PC-9 (cell line): ENCODE data around the gene ARHGAP45. TPM values are rescaled to one million over a fixed set of nuclear protein-coding genes. Genes with fewer than 3 reads are reported as not detected.
A peak's percentile ranks its signal among the peaks of the same experiment; 100 is the strongest.

Experiments
- Bru-seq: library from RNA; stranded (reverse); fragments of 400-500 nt; gene quantifications from one replicate; lab custom pipeline; 2021; lab: Mats Ljungman, UMichigan
- BruChase-seq, 2 experiments: library from RNA; stranded (reverse); fragments of 400-500 nt; gene quantifications; one replicate each; lab custom pipeline; 2021; lab: Mats Ljungman, UMichigan
- BruUV-seq: library from RNA; stranded (reverse); fragments of 400-500 nt; replicated peaks from 2 replicates; lab custom pipeline; 2021; lab: Mats Ljungman, UMichigan
- CTCF ChIA-PET: fragments of 300-600 bp; sonication (Branson Sonifier 250); formaldehyde crosslinking; loops from one replicate; lab custom pipeline; 2022; ENCODE audit warnings: antibody characterized with exemption; lab: Charles Lee
- POLR2A ChIA-PET: fragments of 300-600 bp; sonication (Branson Sonifier 250); formaldehyde crosslinking; loops from one replicate; lab custom pipeline; 2022; ENCODE audit warnings: antibody characterized with exemption; ENCODE audit not compliant: unreplicated experiment; lab: Charles Lee
- DNase-seq, 2 experiments: peaks; one replicate each; pipeline versions ENCODE4 v3.0.0 to v3.0.0-alpha.2; 2015 to 2022; ENCODE audit warnings: mixed read lengths in 1 of 2
- H2AFZ ChIP-seq: fragments of 200-600 bp; sonication (generic); 2 replicates; pipeline ENCODE4 v1.8.1; 2017; ENCODE audit warnings: antibody characterized with exemption
- H3F3A ChIP-seq: fragments of 200-600 bp; sonication (generic); 2 replicates; pipeline ENCODE4 v1.8.1; 2017; ENCODE audit warnings: antibody characterized with exemption, mild to moderate bottlenecking, low read depth; ENCODE audit not compliant: insufficient read depth
- H3K27ac ChIP-seq: fragments of 200-600 bp; sonication (generic); 2 replicates; pipeline ENCODE4 v1.6.1; 2016; ENCODE audit warnings: mixed run types
- H3K27me3 ChIP-seq: fragments of 200-600 bp; sonication (generic); 2 replicates; pipeline ENCODE4 v1.6.1; 2016; ENCODE audit warnings: low read depth, mixed run types; ENCODE audit not compliant: insufficient read depth
- H3K36me3 ChIP-seq: fragments of 200-600 bp; sonication (generic); 2 replicates; pipeline ENCODE4 v1.6.1; 2016; ENCODE audit warnings: low read depth, mixed run types
- H3K4me1 ChIP-seq: fragments of 200-600 bp; sonication (generic); replicated peaks from 2 replicates; pipeline ENCODE4 v1.6.1; 2016; ENCODE audit warnings: mixed run types; ENCODE audit not compliant: insufficient read depth
- H3K4me2 ChIP-seq: fragments of 200-600 bp; sonication (generic); 2 replicates; pipeline ENCODE4 v1.6.1; 2017; ENCODE audit warnings: mixed run types
- H3K4me3 ChIP-seq: fragments of 200-600 bp; sonication (generic); 2 replicates; pipeline ENCODE4 v1.6.1; 2016; ENCODE audit warnings: mixed run types
- H3K79me2 ChIP-seq: fragments of 200-600 bp; sonication (generic); 2 replicates; pipeline ENCODE4 v1.6.1; 2017; ENCODE audit warnings: low read depth, mixed run types
- H3K9me2 ChIP-seq: fragments of 200-600 bp; sonication (generic); 2 replicates; pipeline ENCODE4 v1.8.1; 2017; ENCODE audit warnings: mild to moderate bottlenecking; ENCODE audit not compliant: insufficient read depth
- H3K9me3 ChIP-seq: fragments of 200-600 bp; sonication (generic); 2 replicates; pipeline ENCODE4 v1.8.1; 2016; ENCODE audit warnings: low read depth; ENCODE audit not compliant: insufficient read depth
- H4K20me1 ChIP-seq: fragments of 200-600 bp; sonication (generic); 2 replicates; pipeline ENCODE4 v1.8.1; 2017; ENCODE audit not compliant: insufficient read depth
- EZH2 ChIP-seq: fragments of 200-600 bp; sonication (generic); IDR thresholded peaks from 2 replicates; pipeline ENCODE4 v1.8.0; 2017; ENCODE audit warnings: antibody characterized with exemption, low read depth
- intact Hi-C: fragments of 100-400 bp; cut with micrococcal nuclease; formaldehyde crosslinking; loops from one replicate; pipeline ENCODE4 v1.10.0; 2022; ENCODE audit not compliant: unreplicated experiment
- long read RNA-seq: library from polyadenylated mRNA; stranded (forward); transcript quantifications from one replicate; pipeline ENCODE4 v2.0.0, GENCODE V29; 2022
- total RNA-seq: library from RNA; stranded (reverse); gene quantifications from 2 replicates; pipeline ENCODE4 v1.2.3, GENCODE V29; 2021
- TF ChIP-seq, protein P1 (sequence below): fragments of 200-600 bp; sonication (generic); conservative IDR thresholded peaks from 2 replicates; pipeline ENCODE4 v1.6.1; 2017; ENCODE audit warnings: mixed run types, antibody characterized with exemption, mild to moderate bottlenecking, moderate library complexity

Gene ARHGAP45, protein sequence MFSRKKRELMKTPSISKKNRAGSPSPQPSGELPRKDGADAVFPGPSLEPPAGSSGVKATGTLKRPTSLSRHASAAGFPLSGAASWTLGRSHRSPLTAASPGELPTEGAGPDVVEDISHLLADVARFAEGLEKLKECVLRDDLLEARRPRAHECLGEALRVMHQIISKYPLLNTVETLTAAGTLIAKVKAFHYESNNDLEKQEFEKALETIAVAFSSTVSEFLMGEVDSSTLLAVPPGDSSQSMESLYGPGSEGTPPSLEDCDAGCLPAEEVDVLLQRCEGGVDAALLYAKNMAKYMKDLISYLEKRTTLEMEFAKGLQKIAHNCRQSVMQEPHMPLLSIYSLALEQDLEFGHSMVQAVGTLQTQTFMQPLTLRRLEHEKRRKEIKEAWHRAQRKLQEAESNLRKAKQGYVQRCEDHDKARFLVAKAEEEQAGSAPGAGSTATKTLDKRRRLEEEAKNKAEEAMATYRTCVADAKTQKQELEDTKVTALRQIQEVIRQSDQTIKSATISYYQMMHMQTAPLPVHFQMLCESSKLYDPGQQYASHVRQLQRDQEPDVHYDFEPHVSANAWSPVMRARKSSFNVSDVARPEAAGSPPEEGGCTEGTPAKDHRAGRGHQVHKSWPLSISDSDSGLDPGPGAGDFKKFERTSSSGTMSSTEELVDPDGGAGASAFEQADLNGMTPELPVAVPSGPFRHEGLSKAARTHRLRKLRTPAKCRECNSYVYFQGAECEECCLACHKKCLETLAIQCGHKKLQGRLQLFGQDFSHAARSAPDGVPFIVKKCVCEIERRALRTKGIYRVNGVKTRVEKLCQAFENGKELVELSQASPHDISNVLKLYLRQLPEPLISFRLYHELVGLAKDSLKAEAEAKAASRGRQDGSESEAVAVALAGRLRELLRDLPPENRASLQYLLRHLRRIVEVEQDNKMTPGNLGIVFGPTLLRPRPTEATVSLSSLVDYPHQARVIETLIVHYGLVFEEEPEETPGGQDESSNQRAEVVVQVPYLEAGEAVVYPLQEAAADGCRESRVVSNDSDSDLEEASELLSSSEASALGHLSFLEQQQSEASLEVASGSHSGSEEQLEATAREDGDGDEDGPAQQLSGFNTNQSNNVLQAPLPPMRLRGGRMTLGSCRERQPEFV
- 20.2 and 20.6 TPM in 2 replicates for total RNA-seq
- Bru-seq, nascent RNA = percentile 36 among the genes with signal in this experiment
- percentile 49 among the genes with signal in this experiment for BruChase-seq, experiment 1, labeled RNA remaining after a 2-hour chase
- percentile 55 among the genes with signal in this experiment for BruChase-seq, experiment 2, labeled RNA remaining after a 6-hour chase
- long read RNA-seq, full-length matches to known transcripts = 5 of 13 reads
- long read RNA-seq, partial matches to known transcripts = 4 of 13 reads
- long read RNA-seq, other reads (novel, unspliced or antisense) = 4 of 13 reads

DNA sequence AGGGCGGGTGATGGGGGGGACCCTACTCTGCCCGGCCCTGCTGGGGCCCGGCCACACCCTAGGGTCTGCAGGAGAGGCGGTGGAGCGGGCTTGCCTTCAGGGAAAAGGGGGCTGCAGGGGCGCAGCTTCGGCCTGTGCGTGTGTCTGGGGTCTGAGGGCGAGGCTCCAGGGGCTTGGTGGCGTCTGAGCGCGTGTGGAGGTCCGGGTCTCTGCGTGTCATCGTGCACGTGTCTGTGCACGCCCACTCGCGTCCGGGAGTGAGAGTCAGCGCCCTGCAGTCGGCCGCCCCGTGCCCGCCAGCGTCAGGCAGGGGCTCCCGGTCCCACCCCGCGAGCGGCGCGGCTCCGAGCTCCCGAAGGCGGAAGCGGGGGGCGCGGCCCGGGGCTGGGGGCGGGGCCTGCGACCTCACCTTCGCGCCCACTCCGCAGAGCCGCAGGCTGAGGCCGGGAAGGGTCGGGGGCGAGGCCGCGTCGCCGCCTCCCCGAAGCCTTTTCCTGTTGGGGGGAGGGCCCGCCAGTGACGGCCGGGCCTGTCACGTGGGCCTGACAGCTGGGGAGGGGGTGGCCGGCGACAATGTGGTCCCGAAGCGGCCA is at the start of gene ARHGAP45:
ARHGAP45 (plus strand) TSS at position 420 of the 593 bp plus-strand sequence. CDS start 239 bp downstream, outside the sequence.
- no peaks in the 10 kb centered on the region for H3K9me2 ChIP-seq
- H3K4me2 ChIP-seq = peak within 1 kb of the TSS; percentile 97
- H3K27ac ChIP-seq = peak within 1 kb of the TSS; percentile 57
- H3F3A ChIP-seq = peaks cover 32% of the 10 kb centered on the region
- no peaks in the 10 kb centered on the region for H3K9me3 ChIP-seq
- DNase-seq = peak in 1 of 2 experiments; percentile 36
- ChIA-PET CTCF (no interaction called here), POLR2A (interaction anchor here (0.7 kb wide), 2 partner anchors 50 to 105 kb away, joined by 3 read pairs; no protein-coding TSS in a partner anchor)
- TF ChIP-seq EZH2 = no peak
- TF ChIP-seq, protein P1, sequence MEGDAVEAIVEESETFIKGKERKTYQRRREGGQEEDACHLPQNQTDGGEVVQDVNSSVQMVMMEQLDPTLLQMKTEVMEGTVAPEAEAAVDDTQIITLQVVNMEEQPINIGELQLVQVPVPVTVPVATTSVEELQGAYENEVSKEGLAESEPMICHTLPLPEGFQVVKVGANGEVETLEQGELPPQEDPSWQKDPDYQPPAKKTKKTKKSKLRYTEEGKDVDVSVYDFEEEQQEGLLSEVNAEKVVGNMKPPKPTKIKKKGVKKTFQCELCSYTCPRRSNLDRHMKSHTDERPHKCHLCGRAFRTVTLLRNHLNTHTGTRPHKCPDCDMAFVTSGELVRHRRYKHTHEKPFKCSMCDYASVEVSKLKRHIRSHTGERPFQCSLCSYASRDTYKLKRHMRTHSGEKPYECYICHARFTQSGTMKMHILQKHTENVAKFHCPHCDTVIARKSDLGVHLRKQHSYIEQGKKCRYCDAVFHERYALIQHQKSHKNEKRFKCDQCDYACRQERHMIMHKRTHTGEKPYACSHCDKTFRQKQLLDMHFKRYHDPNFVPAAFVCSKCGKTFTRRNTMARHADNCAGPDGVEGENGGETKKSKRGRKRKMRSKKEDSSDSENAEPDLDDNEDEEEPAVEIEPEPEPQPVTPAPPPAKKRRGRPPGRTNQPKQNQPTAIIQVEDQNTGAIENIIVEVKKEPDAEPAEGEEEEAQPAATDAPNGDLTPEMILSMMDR = no peak
- no peaks in the 10 kb centered on the region for H3K79me2 ChIP-seq
- H3K36me3 ChIP-seq = no peaks in the 10 kb centered on the region
- BruUV-seq = no TSS peak
- H3K27me3 ChIP-seq = no peaks in the 10 kb centered on the region
- intact Hi-C loops = loop anchor here (5.0 kb wide), 1 partner anchor 35 kb away; the partner anchor contains the start of gene GPX4
- H3K4me3 ChIP-seq = peak within 1 kb of the TSS; percentile 71
- no peaks in the 10 kb centered on the region for H4K20me1 ChIP-seq
- H3K4me1 ChIP-seq = peaks cover 19% of the 10 kb centered on the region
- peak within 1 kb of the TSS; percentile 79 for H2AFZ ChIP-seq

DNA sequence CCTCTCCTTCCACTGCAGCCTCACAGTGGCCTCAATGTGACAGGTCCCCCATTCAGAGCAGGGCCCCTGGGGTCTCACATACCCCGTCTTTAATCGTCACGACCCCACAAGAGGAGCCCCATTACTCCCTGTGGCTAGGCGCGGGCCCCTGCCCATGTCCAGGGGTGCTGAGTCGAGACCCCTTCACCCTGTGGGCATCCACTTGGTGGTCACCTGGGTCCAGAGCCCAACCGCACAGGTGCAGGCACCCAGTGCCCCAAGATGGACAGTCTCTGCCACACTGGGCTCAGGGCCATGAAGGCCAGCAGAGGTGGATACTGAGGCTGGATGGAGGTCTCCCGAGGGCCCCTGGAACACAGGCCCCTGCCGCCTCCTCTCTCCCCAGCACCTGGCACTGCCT is 49.1 kb upstream of the ARHGAP45 start:
- TF ChIP-seq EZH2 = no peak
- TF ChIP-seq, protein P1 = no peak
- no peaks in the 10 kb centered on the region for H3K9me3 ChIP-seq
- no peaks in the 10 kb centered on the region for H3K27me3 ChIP-seq
- ChIA-PET POLR2A (interaction anchor here (0.6 to 1.0 kb wide), 3 partner anchors 8 to 252 kb away, joined by 3 to 17 read pairs (median 8); partner anchors contain the start of genes CIRBP and CNN2), CTCF (no interaction called here)
- H3K27ac ChIP-seq = 0 out of 2 replicates have a peak overlapping the region, but pooled peaks have one; percentile 46
- H3K9me2 ChIP-seq = no peaks in the 10 kb centered on the region
- no peak overlapping the region for H2AFZ ChIP-seq
- no TSS peak for BruUV-seq
- peaks cover 37% of the 10 kb centered on the region for H3K4me1 ChIP-seq
- no peak overlapping the region; the same call in 1 of the 2 replicates for H3K4me3 ChIP-seq
- H3K4me2 ChIP-seq = peak overlapping the region; percentile 95
- no peaks in the 10 kb centered on the region for H3K36me3 ChIP-seq
- peaks cover 70% of the 10 kb centered on the region for H4K20me1 ChIP-seq
- intact Hi-C loops = loop anchor here (2.0 kb wide), 1 partner anchor 85 kb away; the partner anchor contains the start of gene GPX4
- DNase-seq = no peak
- peaks cover 21% of the 10 kb centered on the region for H3F3A ChIP-seq
- H3K79me2 ChIP-seq = peaks cover 69% of the 10 kb centered on the region
